T-helper 1 cell treated with Interleukin-12 subunit alpha and Interleukin-12 subunit beta and Interleukin-4 antibody, amounts not matched to agents 30 μg/mL and 1 μg/mL, for 36 hours (primary cell): ENCODE data around the gene CGREF1.

ENCODE experiments used
- H3K27ac Mint-ChIP-seq: one replicate; pipeline ENCODE4 v1.8.0; 2021; ENCODE audit warnings: mild to moderate bottlenecking, mixed read lengths
- H3K27me3 Mint-ChIP-seq: one replicate; pipeline ENCODE4 v1.8.0; 2021; ENCODE audit warnings: low read depth, mixed read lengths
- H3K36me3 Mint-ChIP-seq: one replicate; pipeline ENCODE4 v1.8.0; 2021; ENCODE audit warnings: low read depth, mixed read lengths
- H3K4me1 Mint-ChIP-seq: one replicate; pipeline ENCODE4 v1.8.0; 2021; ENCODE audit warnings: low read depth, mixed read lengths
- H3K4me3 Mint-ChIP-seq: one replicate; pipeline ENCODE4 v1.8.0; 2021; ENCODE audit warnings: mild to moderate bottlenecking, moderate library complexity, mixed read lengths
- H3K9me3 Mint-ChIP-seq: one replicate; pipeline ENCODE4 v1.8.0; 2021; ENCODE audit warnings: mixed read lengths

CGREF1 gene

GRCh38 chr2:27148801-27149439, 30.0 kb upstream of the CGREF1 start, which contains the start of gene TCF23:
TCF23 (plus strand) TSS chr2:27149004; CDS start chr2:27149134, 130 bp downstream.
- Mint-ChIP-seq H3K4me1 (no peaks in the 10 kb centered on the region), H3K4me3 (no peak within 1 kb of the TSS), H3K36me3 (no peaks in the 10 kb centered on the region), H3K27ac (no peak within 1 kb of the TSS), H3K9me3 (no peaks in the 10 kb centered on the region), H3K27me3 (peaks cover 7% of the 10 kb centered on the region)

GRCh38 chr2:27147935-27148334, 29.0 kb upstream of the CGREF1 start:
- no peak overlapping the region for H3K4me3 Mint-ChIP-seq
- H3K4me1 Mint-ChIP-seq = no peaks in the 10 kb centered on the region
- H3K27me3 Mint-ChIP-seq = peaks cover 17% of the 10 kb centered on the region
- H3K9me3 Mint-ChIP-seq = no peaks in the 10 kb centered on the region
- no peak overlapping the region for H3K27ac Mint-ChIP-seq
- no peaks in the 10 kb centered on the region for H3K36me3 Mint-ChIP-seq

- Mint-ChIP-seq H3K27me3 (peaks cover 21% of the 10 kb centered on the region), H3K9me3 (no peaks in the 10 kb centered on the region), H3K36me3 (no peaks in the 10 kb centered on the region), H3K4me3 (no peak overlapping the region), H3K4me1 (no peaks in the 10 kb centered on the region), H3K27ac (no peak overlapping the region)
These were observed 26.8 kb upstream of the CGREF1 start for GRCh38 chr2:27145682-27146081.

- no peak overlapping the region for H3K4me3 Mint-ChIP-seq
- no peaks in the 10 kb centered on the region for H3K4me1 Mint-ChIP-seq
- no peaks in the 10 kb centered on the region for H3K9me3 Mint-ChIP-seq
- no peak overlapping the region for H3K27ac Mint-ChIP-seq
- H3K36me3 Mint-ChIP-seq = no peaks in the 10 kb centered on the region
- H3K27me3 Mint-ChIP-seq = peaks cover 29% of the 10 kb centered on the region
These were observed 24.4 kb upstream of the CGREF1 start for GRCh38 chr2:27143285-27143684.

GRCh38 chr2:27139310-27139709, 20.4 kb upstream of the CGREF1 start, which contains the start of gene PRR30:
PRR30 (minus strand) TSS chr2:27139410; CDS start chr2:27138329, 1,081 bp downstream.
- Mint-ChIP-seq H3K27me3 (peaks cover 29% of the 10 kb centered on the region), H3K36me3 (peaks cover 2% of the 10 kb centered on the region), H3K4me3 (no peak within 1 kb of the TSS), H3K9me3 (no peaks in the 10 kb centered on the region), H3K4me1 (no peaks in the 10 kb centered on the region), H3K27ac (no peak within 1 kb of the TSS)

GRCh38 chr2:27138111-27138510, 19.2 kb upstream of the CGREF1 start:
- H3K4me3 Mint-ChIP-seq = no peak overlapping the region
- H3K9me3 Mint-ChIP-seq = no peaks in the 10 kb centered on the region
- H3K27ac Mint-ChIP-seq = no peak overlapping the region
- peaks cover 6% of the 10 kb centered on the region for H3K36me3 Mint-ChIP-seq
- peaks cover 6% of the 10 kb centered on the region for H3K4me1 Mint-ChIP-seq
- H3K27me3 Mint-ChIP-seq = peaks cover 17% of the 10 kb centered on the region

GRCh38 chr2:27137322-27137935, 18.5 kb upstream of the CGREF1 start:
- Mint-ChIP-seq H3K4me3 (no peak overlapping the region), H3K27ac (no peak overlapping the region), H3K4me1 (peaks cover 13% of the 10 kb centered on the region), H3K36me3 (peaks cover 10% of the 10 kb centered on the region), H3K9me3 (no peaks in the 10 kb centered on the region), H3K27me3 (peaks cover 12% of the 10 kb centered on the region)

- Mint-ChIP-seq H3K27ac (no peak overlapping the region), H3K4me3 (no peak overlapping the region), H3K9me3 (no peaks in the 10 kb centered on the region)
These were observed 17.8 kb upstream of the CGREF1 start for GRCh38 chr2:27136751-27137150.

GRCh38 chr2:27135478-27135955, 16.6 kb upstream of the CGREF1 start:
- peaks cover 14% of the 10 kb centered on the region for H3K4me1 Mint-ChIP-seq
- peak overlapping the region; percentile 97 for H3K4me3 Mint-ChIP-seq
- peak overlapping the region; percentile 59 for H3K27ac Mint-ChIP-seq
- peaks cover 12% of the 10 kb centered on the region for H3K27me3 Mint-ChIP-seq
- no peaks in the 10 kb centered on the region for H3K9me3 Mint-ChIP-seq
- peaks cover 22% of the 10 kb centered on the region for H3K36me3 Mint-ChIP-seq

More at GRCh38 chr2:27136751-27137150, 17.8 kb upstream of the CGREF1 start:
- H3K36me3 Mint-ChIP-seq = peaks cover 11% of the 10 kb centered on the region
- peaks cover 12% of the 10 kb centered on the region for H3K27me3 Mint-ChIP-seq
- peaks cover 14% of the 10 kb centered on the region for H3K4me1 Mint-ChIP-seq

GRCh38 chr2:27134781-27135477, 16.0 kb upstream of the CGREF1 start:
- Mint-ChIP-seq H3K27ac (peak overlapping the region; percentile 98), H3K9me3 (no peaks in the 10 kb centered on the region), H3K4me1 (peaks cover 14% of the 10 kb centered on the region), H3K4me3 (peak overlapping the region; percentile 97), H3K27me3 (peaks cover 12% of the 10 kb centered on the region), H3K36me3 (peaks cover 28% of the 10 kb centered on the region)

GRCh38 chr2:27133905-27134780, 15.2 kb upstream of the CGREF1 start, which contains the start of gene PREB:
PREB (minus strand) TSS chr2:27134636; CDS start chr2:27134421, 215 bp downstream.
- H3K4me1 Mint-ChIP-seq = peaks cover 14% of the 10 kb centered on the region
- no peaks in the 10 kb centered on the region for H3K9me3 Mint-ChIP-seq
- H3K36me3 Mint-ChIP-seq = peaks cover 30% of the 10 kb centered on the region
- peak within 1 kb of the TSS; percentile 97 for H3K4me3 Mint-ChIP-seq
- H3K27ac Mint-ChIP-seq = peak within 1 kb of the TSS; percentile 98
- peaks cover 10% of the 10 kb centered on the region for H3K27me3 Mint-ChIP-seq

- Mint-ChIP-seq H3K4me1 (peaks cover 14% of the 10 kb centered on the region), H3K27me3 (peaks cover 4% of the 10 kb centered on the region), H3K4me3 (peak overlapping the region; percentile 97)
These were observed 14.4 kb upstream of the CGREF1 start for GRCh38 chr2:27133195-27133875.

GRCh38 chr2:27131429-27131828, 12.5 kb upstream of the CGREF1 start:
- Mint-ChIP-seq H3K27me3 (no peaks in the 10 kb centered on the region), H3K9me3 (no peaks in the 10 kb centered on the region), H3K27ac (peak overlapping the region; percentile 36), H3K4me3 (no peak overlapping the region), H3K4me1 (peaks cover 14% of the 10 kb centered on the region), H3K36me3 (peaks cover 34% of the 10 kb centered on the region)

More at GRCh38 chr2:27133195-27133875, 14.4 kb upstream of the CGREF1 start:
- H3K27ac Mint-ChIP-seq = peak overlapping the region; percentile 64
- H3K9me3 Mint-ChIP-seq = no peaks in the 10 kb centered on the region
- H3K36me3 Mint-ChIP-seq = peaks cover 34% of the 10 kb centered on the region
